HG03045 (cell line): ENCODE measurements around the gene AGBL4.

Experiments
- ATAC-seq: cut with Tn5 transposase; IDR thresholded peaks from one replicate; pipeline ENCODE4 v1.9.1; 2021; ENCODE audit warnings: mild to moderate bottlenecking, moderate library complexity; ENCODE audit not compliant: unreplicated experiment

Gene AGBL4

DNA sequence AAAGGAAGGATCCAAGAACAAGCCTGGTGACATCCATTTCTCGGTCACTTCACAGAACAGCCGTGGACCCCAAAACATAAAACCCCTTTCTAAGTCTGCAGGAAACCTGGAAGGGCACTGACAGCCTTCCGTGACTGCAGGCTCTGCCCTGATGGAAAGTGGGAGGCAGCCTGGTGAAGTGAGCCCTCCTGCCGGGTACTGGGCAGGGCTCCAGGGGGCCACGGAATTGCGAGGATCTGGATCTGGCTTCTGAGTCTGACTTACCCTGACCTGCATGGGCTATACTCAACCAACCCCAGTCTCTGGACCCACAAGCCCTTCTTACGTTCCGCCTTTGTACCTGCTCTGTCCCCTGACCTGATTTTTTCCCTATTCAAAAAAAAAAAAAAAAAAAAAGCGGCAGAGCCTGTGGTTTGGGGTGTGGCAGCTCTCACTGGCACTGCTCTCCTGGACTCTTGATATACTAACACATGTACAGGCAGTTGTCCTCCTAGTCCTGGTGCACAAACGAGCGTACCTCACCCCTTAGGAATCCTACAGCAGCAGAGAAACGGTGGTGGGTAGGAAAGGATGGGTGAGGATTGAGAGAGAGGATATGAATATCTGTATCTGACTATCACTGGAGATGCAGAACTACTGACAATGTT, 1330.0 kb downstream of the AGBL4 start:
- no peak for ATAC-seq

DNA sequence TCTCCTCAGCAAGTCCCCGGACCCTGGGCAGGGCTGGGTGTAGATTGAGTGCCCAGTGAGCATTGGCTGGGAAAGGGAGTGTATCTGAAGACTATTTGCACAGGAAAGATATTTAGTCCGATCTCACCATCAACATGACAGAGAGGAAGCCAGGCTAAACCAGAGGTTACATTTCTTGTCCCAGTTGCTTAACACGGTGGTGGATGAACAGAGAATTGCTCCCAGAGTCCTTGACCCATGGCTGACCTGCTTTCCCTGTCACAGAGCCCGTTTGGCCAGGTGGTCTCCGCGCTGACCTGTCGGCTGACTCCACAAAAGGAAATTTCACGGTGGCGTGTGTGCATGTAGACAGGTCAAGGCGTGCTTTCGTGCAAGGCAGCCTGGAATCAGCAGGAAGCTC, 1330.6 kb downstream of the AGBL4 start:
- no peak for ATAC-seq

DNA sequence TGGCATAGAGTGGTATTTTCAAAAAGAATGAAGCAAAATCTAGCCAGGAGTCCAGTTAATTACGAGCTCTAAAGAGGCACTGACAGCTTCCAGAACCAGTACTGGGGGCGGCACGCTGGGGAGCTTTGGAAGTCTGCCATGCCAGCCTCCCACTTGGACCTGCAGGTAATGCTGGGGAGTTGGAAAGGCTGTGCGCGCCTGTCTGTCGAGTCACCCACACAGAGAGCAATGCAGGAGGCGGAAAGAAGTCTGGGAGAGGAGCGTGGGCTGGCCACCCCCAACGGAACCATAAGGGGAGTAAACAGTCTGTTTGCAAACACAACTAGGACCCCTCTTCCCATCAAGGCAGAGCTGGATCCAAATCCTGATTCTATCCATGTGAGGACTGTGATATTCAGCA, 1331.5 kb downstream of the AGBL4 start:
- ATAC-seq, result no peak

DNA sequence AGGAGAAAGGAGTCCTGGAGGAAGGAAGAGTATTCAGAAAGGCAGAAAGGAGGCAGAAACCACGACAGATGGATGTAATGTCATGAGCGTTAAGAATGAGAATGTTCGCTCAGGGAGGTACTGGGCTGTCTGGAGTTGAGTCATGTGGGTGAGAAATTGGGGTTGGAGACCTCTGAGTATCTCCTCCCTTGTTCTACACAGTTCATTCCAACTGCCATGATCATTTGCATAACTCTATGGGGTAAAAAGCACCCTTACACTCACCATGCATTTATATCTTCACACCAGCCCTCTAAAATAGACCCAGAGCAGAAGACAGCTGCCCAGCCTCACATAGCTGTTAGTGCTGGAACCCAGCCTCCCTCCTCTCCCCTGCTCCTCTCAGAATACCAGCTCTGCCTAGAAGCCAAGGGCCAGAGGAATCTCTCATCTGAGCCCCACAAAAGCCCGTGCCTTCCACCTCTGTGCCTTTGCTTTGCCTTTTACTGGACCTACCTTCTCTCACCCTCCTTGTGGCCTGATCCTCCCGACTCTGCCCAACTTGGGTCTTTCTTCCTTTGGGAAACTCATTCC, 1332.2 kb downstream of the AGBL4 start:
- ATAC-seq, result peak; percentile 51

DNA sequence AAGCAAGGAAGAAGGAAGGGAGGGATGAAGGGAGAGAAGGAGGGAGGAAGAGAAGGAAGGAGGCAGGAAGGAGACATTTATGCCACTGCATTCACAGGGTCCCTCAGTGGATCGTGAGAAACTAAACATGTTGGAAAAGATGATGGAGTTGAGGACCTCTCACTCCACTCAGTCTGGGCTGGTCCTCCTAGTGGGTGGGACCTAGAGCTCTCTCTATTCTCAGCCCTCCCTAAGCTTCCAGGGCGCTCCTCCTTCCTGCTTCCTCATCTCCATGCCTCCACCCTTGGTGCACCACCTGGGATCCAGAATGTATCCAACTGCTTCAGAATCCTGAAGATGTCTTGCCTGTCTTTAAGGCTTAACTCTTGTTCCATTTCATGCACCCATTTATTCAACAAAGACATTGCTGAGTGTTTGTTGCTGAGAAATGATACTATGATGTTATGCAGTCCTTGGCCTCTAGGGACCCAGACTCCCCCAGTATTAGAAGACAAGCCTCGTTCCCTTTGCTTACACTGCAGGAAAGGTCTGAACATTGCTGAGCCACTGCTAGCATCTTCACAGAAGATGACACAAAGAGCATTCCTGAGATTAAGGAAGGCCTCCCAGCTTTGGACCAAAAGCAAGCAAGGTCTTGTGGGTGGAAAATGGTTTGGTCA, 1335.5 kb downstream of the AGBL4 start:
- ATAC-seq, result no peak

DNA sequence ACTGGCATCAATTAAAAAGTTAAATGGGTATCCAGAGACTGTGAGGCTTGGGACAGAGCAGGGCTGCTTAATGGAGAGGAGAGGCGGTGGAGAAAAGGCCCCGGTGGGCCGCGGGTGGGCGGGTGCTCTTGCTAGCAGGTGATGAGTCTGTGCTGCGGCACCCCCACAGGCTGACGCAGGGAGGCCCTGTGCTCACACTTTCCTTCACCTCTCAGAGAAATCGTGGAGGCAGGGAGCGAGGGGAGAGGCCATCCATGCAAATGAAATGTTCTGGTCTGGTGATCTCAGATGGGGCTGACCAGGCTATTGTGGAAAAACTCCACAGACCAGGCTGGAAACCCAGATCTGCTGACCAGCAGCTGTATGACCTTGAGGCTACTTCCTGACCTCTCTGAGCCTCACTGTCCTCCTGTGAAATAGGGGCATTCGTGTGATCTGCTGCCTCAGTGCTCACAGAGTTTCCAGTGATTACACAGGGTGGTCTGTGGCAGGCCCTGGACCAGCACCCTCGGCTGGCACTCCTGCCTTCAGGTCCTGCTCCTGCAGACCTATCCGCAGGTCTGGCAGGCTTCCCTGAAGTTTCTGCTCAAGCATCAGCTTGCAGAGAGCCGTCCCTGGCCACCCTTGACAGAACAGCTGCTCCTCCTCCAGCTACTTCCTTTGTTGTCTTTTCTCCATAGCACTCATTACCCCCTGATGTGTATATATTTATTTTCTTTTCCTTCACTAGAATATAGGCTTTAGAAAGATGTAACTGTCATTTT, 1336.3 kb downstream of the AGBL4 start:
- no peak for ATAC-seq

DNA sequence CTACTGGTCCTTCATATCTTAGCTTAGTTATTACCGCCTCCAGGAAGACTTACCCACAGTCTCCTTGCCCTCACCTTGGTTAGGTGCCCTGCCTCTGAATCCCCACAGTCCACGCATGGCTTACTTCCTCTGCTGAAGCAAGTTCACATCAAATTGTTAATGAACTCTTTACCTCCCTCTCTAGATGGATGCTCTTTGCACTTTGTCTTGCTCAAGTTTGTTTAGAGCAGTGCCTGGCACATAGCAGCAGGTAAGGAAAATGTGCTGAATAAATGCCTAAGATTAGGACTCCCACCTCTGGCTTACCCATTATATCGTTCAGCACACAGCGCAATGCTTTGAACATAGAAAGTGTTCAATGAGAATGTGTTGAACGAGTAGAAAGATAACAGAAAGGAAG, 1337.6 kb downstream of the AGBL4 start:
- ATAC-seq, result no peak

DNA sequence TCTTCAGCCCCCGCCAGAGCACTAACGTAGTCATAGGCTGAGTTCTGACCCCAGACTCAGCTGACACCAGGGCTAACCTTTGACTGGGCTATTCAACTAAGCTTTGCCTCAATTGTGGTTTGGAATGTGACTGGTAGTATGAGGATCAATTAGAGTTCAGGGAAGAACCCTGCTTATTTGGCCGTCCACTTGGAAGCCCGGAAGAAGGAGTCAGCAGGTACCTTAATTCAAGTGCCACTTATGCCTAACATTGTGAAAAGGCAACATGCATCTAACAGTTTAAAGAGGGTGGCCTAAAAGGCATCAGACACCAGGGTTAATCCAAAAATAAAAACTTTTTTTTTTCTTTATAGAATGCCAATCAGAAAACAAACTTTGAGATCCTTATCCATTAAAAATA, 1339.4 kb downstream of the AGBL4 start:
- ATAC-seq, result no peak

DNA sequence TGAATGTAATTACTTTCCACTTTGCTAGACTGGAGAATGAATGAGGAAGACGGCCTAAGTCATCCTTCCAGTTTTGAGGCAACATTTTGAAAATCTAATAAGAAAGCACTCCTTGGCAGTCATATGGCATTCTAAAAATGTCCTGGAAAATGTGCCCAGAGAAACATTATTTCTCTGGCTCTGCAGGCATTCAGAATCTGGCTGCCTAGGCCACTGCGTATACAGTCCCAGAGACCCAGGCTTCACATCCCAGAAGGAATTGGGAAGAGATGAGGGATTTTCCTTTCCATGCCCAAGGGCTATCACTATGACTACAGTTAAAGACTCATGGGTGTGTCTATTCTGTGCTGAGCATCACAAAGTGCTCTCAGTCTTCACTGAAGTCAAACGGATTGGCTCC, 1339.9 kb downstream of the AGBL4 start:
- no peak for ATAC-seq

DNA sequence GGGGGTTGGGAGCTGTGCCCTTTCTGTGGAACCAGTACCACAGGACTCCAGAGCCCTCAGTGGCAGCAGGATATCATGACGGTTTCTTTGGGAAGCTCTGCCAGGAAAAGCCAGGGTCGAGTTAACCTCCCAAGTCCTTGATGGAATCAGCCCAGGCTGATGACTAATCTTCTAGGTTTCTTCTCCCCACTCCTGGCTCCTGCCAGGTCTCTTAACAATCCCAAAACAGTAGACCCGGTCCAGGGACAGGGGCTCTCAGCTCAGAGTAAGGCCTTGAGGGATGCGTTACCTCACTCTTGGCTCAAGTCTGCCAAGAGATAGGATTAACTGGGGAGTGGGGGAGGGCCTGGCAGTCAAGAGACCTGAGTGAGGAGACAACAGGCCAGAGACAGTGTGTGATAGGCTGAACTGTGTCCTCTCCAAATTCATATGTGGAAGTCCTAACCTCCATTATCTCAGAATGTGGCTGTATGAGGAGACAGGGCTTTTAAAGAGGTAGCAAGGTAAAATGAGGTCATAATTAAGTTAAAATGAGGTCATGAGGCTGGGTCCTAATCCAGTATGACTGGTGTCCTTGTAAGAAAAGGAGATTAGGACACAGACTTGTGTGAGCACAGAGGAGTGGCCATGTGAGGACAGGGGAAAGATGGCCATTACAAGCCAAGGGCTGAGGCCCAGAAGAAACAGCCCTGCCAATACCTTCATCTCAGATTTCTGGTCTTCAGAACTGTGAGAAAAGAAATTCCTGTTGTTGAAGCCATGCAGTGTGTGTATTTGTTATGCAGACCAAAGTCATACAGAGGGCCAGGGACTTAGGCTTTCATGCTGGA, 1342.1 kb downstream of the AGBL4 start:
- ATAC-seq, result no peak

DNA sequence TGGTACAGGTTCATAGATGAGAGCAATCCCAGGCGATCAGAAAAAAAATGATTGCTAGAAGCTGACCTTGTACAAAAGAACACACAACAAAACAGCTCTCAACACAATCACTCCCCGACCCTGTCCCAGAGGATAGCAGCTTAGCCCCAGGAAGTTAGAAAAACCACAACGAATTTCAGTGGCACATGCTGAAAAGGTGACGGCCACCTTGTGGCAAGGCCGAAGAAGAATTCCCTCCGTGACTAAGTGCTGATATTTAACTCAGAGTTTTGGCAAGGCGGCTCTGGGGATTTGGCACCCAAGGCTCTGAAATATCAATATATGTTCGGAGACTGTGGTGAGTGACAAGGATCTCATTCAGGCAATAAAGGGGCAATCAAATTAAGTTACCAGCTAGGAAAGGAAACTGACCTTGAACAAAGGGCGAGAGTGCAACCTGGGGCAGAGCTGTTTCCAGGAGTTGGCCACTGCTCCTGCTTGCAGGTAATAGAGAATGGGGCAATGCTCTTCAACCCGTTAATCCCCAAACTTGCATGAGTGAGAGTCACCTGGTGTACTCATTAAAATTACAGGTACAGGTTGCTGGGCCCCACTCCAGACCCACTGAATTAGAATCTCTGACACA, 1343.2 kb downstream of the AGBL4 start:
- no peak for ATAC-seq

DNA sequence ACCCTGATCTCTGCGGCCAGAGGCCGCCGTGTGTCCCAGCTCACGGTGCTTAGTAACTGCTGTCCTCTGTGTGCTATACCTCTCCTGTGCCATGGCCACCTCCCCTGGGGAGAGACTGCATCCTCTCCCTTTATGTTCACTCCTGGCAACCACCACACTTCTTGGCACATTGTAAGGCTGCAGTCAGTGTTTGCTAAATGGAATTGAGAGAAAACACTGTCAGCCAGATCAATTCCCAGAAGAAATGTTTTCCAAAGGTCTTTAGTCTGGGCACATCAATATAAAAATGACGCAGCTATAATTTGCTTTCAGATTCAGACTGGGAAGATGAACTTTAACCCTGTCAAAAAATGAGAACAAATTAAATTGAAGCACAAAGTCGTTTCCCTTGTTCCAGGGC, 1343.9 kb downstream of the AGBL4 start:
- no peak for ATAC-seq

DNA sequence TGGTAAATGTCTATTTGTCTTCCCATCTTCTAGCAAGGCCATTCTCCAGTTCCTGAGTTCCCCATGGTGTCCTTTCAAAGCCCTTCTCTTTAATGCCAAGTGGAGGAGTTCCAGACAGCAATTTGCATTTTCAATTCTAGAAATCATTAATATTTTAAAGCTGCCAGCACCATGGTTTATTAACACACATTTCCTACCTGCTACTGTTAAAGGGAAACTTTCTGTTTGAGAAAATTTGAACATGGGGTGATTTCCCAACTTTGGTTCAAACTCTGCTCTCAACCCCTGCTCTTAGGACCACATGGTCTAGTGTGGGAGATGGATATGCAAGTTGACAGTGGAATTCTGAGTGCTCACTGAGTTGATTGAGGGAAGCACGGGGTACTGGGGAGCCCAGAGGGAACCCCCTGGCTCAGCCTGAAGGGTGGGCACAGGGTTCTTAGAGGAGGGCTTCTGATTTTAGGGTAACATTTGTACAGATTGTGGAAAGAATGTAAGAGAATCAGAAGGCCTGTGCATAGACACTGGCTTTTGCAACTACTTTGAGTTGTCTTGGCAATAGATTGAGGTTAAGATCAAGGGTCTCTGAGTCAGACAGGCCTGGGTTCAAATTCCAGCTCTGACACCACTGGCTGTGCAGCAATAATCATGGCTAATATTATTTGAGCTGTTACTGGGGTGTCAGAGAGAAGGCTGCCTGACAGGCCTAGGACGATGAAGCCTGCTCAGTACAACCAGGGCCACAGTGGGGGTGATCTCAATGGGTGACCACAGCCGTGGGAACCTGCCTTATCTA, 1344.8 kb downstream of the AGBL4 start:
- ATAC-seq, result no peak

DNA sequence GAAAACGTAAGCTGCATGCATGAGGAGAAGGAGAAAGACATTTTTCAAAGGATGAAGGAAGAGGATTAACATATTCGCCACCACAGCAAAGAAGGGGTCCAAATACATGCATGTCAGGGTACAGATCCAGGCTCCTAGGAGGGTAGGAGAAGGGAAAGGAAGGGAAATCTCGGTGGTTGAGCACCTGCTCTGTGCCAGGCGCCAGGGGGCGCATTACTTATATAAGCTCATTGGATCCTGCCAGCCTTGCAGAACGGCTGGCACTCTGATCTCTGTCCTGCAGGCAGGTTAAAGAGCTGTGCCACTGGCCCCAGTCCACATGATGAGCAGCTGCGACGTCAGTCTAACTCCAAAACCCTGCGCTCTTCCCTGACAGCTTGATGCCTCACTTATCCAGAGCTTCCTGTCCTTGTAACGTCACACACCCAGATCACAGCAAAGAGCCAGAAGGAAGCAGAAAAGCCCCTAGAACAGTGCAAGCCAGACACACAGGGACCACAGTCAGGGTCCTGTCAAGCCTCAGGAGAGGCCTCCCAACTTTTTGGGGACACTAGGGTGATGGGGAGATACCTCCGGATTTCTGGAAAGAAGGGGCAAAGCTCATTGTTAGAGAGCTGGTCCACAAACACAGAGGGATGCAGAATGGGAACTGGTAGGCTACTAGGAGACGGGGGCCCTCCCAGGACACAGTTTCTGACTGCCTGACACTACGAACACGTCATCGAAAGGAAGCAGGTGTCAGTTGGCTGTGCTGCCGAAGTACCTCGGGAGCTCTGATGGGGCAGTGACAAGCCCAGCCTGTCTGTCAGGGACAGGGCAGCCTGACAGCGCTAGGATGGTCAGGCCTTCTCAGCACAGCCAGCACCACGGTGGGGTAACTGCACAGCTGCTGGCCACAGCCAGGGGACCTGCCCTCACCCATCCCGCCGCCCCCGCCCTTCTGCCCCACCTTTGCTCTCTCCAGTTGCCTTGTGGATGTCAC, 1346.2 kb downstream of the AGBL4 start:
- peak; percentile 46 for ATAC-seq

DNA sequence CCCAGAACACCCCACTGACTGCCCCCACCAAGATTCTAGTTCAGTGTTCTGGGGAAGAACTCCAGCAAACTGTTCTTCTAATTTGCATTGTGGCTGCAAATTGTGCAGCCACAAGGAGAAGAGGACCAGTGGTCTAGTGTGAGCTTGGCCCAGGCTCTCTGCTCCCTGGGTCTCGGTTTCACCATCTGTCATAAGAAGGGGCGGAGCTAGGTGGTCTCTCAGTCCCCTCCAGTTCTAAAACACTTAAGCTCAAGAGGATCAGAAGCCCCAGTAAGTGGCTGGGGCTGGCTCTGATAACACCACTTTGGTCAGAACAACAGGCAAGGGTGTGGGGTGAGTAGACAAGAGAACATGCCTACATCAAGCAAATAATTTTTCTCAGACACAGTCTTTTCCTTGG, 1346.9 kb downstream of the AGBL4 start:
- ATAC-seq, result no peak

DNA sequence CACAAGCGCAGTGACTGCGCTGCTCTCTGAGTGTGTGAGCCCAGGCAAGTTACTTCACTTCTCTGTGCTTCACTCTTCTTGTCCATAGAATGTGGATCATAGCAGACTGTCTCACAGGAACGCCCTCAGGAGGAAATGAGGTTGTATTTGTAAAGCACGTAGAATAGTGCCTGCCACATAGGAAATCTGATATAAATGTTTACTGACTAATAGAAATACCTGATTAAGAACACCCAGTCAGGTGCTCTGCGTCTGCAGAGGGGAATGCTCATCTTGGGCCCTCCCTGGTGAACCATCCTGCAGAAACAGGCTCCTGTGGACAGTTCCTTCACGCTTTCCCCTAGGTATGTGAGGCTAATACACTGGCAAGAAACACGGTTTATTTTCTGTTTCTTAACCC, 1347.4 kb downstream of the AGBL4 start:
- ATAC-seq, result no peak

DNA sequence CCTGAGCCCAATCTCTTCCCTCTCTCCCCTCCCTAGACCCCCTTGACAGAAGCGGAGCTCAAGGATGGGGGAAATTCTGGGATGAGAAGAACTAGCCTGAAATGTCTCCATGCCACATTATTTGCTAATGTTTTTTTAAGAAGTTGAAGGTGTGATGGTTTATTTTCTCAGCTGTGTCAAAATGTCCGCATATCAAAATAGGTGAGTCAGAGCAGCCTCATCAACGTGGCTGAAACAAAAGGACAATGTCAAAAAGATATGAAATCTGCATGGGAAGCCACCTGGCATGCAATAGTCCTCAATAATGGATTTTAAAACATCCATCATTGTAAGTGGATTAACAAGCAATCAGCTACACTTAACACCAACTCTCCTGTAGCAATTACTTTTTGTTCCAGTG, 1348.5 kb downstream of the AGBL4 start:
- no peak for ATAC-seq

DNA sequence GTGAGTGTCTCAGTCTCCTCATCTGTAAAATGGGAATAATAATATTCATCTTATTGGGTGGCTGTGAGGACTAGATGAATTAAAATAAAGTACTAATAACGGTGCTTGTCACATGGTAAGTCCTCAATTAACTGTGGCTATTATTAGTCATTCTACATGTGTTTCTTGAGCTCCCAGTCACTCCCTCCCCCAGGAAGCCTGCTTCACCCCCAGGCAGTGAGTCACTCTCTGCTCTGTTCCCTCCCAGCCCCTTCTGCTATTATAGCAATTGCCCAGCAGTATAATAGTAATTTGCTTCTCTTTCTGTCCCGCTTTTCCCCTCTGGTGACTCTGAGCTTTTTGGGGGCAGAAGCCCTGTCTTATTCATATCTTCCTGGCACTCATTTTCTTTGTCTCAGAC, 1349.1 kb downstream of the AGBL4 start:
- ATAC-seq, result no peak
